ENCODE measurements around the gene TMEM51. TPM values are rescaled to one million over a fixed set of nuclear protein-coding genes. Genes with fewer than 3 reads are reported as not detected.
"Not testable (repeated sequence)": the region's sequence is repeated elsewhere in the genome, so short reads cannot be mapped to it uniquely, and the experiment has no call there.

The TMEM51 gene
- total and polyA plus RNA-seq, 2 of the 4 experiments (the other 2 are of a cell fraction), result 2.7 to 10.2 TPM

GRCh38 chr1:15135604-15136003 lies 17.9 kb upstream of the TMEM51 start:
- DNase-seq; H4K91ac ChIP-seq (ENCODE audit: insufficient read depth, low read depth, low read length); H3K56ac ChIP-seq (ENCODE audit: extremely low read depth, insufficient read depth, low read length); H2BK120ac ChIP-seq (ENCODE audit: low read depth, low read length); H3K9me3 ChIP-seq (ENCODE audit: control insufficient read depth, insufficient read depth, low read length); H3K79me1 ChIP-seq (ENCODE audit: low read depth in 1 of 2, low read length in 2 of 2); H2AFZ ChIP-seq (replicated peaks; ENCODE audit: low read length, poor library complexity); BruUV-seq (replicated peaks); H3K4me3 ChIP-seq (ENCODE audit: insufficient read depth, low read depth, low read length); H2BK15ac ChIP-seq (ENCODE audit: low read depth, low read length); H3K4me2 ChIP-seq (ENCODE audit: low read depth, low read length); H3K4ac ChIP-seq (ENCODE audit: low read depth, low read length); H2AK9ac ChIP-seq (replicated peaks; ENCODE audit: low read depth, low read length, poor library complexity); H3K9ac ChIP-seq (ENCODE audit: low read depth, low read length); H3K4me1 ChIP-seq (ENCODE audit: control insufficient read depth, insufficient read depth, low read length); H2BK5ac ChIP-seq (ENCODE audit: low read depth, low read length, poor library complexity, severe bottlenecking); in situ Hi-C loops (cut with MboI; ENCODE audit: low sequenced_read_pairs); H3K18ac ChIP-seq (ENCODE audit: low read depth, low read length); H3K36me3 ChIP-seq (ENCODE audit: control insufficient read depth, insufficient read depth, low read length); H2BK20ac ChIP-seq (ENCODE audit: low read depth, low read length); H4K8ac ChIP-seq (ENCODE audit: low read depth in 2 of 2, low read length in 2 of 2); ATAC-seq (ENCODE audit: low read depth); H3K14ac ChIP-seq (replicated peaks; ENCODE audit: low read depth, low read length); H4K5ac ChIP-seq (ENCODE audit: low read depth, low read length); H3K23ac ChIP-seq (ENCODE audit: low read depth, low read length); H3K27ac ChIP-seq (ENCODE audit: insufficient read depth, low read length); intact Hi-C loops (cut with micrococcal nuclease); H4K20me1 ChIP-seq (ENCODE audit: insufficient read depth, low read length); POLR2A ChIA-PET (ENCODE audit: unreplicated experiment); H2AK5ac ChIP-seq (ENCODE audit: low read depth, low read length); CTCF ChIA-PET; dilution Hi-C loops (cut with HindIII; ENCODE audit: low sequenced_read_pairs, unreplicated experiment); H3K9me1 ChIP-seq (ENCODE audit: insufficient read depth, low read length): not testable (repeated sequence)
- peaks cover 20% of the 10 kb centered on the region for H3K27me3 ChIP-seq (ENCODE audit: control insufficient read depth, insufficient read depth, low read length)
- no CpG with 5 or more reads among the region's 10 CpGs for WGBS, 2 experiments (ENCODE audit: extremely low coverage in 2 of 2, insufficient read length in 1 of 2)

Data from IMR-90 (cell line).